ENCODE measurements around the gene LIN9. TPM values are rescaled to one million over a fixed set of nuclear protein-coding genes. Genes with fewer than 3 reads are reported as not detected.

LIN9 gene
- total RNA-seq, 1 donor: 11.4 TPM

- DNase-seq (ENCODE audit: low read depth): no peak
Measured at GRCh38 chr1:226236826-226237225, 72.1 kb downstream of the LIN9 start.

GRCh38 chr1:226233806-226234205 is 75.2 kb downstream of the LIN9 start:
- DNase-seq (ENCODE audit: low read depth): no peak
- H3K4me3 ChIP-seq (ENCODE audit: low read depth, low read length): no peak overlapping the region
- TF ChIP-seq CTCF (IDR thresholded peaks at IDR 0.05; ENCODE audit: insufficient read depth, low read length): no peak

More at GRCh38 chr1:226236826-226237225, 72.1 kb downstream of the LIN9 start:
- no peak for TF ChIP-seq CTCF (IDR thresholded peaks at IDR 0.05; ENCODE audit: insufficient read depth, low read length)
- no peak overlapping the region for H3K4me3 ChIP-seq (ENCODE audit: low read depth, low read length)

- DNase-seq (ENCODE audit: low read depth): no peak
- no peak for TF ChIP-seq CTCF (IDR thresholded peaks at IDR 0.05; ENCODE audit: insufficient read depth, low read length)
- H3K4me3 ChIP-seq (ENCODE audit: low read depth, low read length): no peak overlapping the region
Measured at GRCh38 chr1:226233293-226233692, 75.7 kb downstream of the LIN9 start.

- no peak for TF ChIP-seq CTCF (IDR thresholded peaks at IDR 0.05; ENCODE audit: insufficient read depth, low read length)
- H3K4me3 ChIP-seq (ENCODE audit: low read depth, low read length): no peak overlapping the region
- no peak for DNase-seq (ENCODE audit: low read depth)
Measured at GRCh38 chr1:226226601-226227000, 82.4 kb downstream of the LIN9 start.

- TF ChIP-seq CTCF (IDR thresholded peaks at IDR 0.05; ENCODE audit: insufficient read depth, low read length): no peak
- H3K4me3 ChIP-seq (ENCODE audit: low read depth, low read length): peak overlapping the region; percentile 55
- DNase-seq (ENCODE audit: low read depth): no peak
Measured at GRCh38 chr1:226223786-226224244, 85.1 kb downstream of the LIN9 start.

GRCh38 chr1:226223157-226223785 is 85.7 kb downstream of the LIN9 start, which contains the start of gene MIXL1:
MIXL1 (plus strand) TSS chr1:226223664; CDS start chr1:226223682, 18 bp downstream.
- TF ChIP-seq CTCF (IDR thresholded peaks at IDR 0.05; ENCODE audit: insufficient read depth, low read length): no peak
- H3K4me3 ChIP-seq (ENCODE audit: low read depth, low read length): peak within 1 kb of the TSS; percentile 55
- no peak for DNase-seq (ENCODE audit: low read depth)

- no peak for DNase-seq (ENCODE audit: low read depth)
- no peak for TF ChIP-seq CTCF (IDR thresholded peaks at IDR 0.05; ENCODE audit: insufficient read depth, low read length)
- no peak overlapping the region for H3K4me3 ChIP-seq (ENCODE audit: low read depth, low read length)
Measured at GRCh38 chr1:226222686-226223085, 86.3 kb downstream of the LIN9 start.

Measured in fibroblast of the aortic adventitia (primary cell).